ENCODE results near the gene LFNG.
"Not testable (repeated sequence)": the region's sequence is repeated elsewhere in the genome, so short reads cannot be mapped to it uniquely, and the experiment has no call there.

LFNG gene

GRCh38 chr7:2527505-2528467, 8.2 kb downstream of the LFNG start:
- DNase-seq (ENCODE audit: extremely low read depth in 1 of 2, low read depth in 1 of 2), result no peak

GRCh38 chr7:2528481-2529095, 9.0 kb downstream of the LFNG start:
- DNase-seq (ENCODE audit: extremely low read depth in 1 of 2, low read depth in 1 of 2), result no peak

- no peak for DNase-seq (ENCODE audit: extremely low read depth in 1 of 2, low read depth in 1 of 2)
Measured at GRCh38 chr7:2529161-2530070, 9.8 kb downstream of the LFNG start.

GRCh38 chr7:2530071-2530987, 10.8 kb downstream of the LFNG start:
- peak; percentile 66 to 75 for DNase-seq (ENCODE audit: extremely low read depth in 1 of 2, low read depth in 1 of 2)

- DNase-seq (ENCODE audit: extremely low read depth in 1 of 2, low read depth in 1 of 2), result not testable (repeated sequence)
Measured at GRCh38 chr7:2530994-2531795, 11.6 kb downstream of the LFNG start.

- not testable (repeated sequence) for DNase-seq (ENCODE audit: extremely low read depth in 1 of 2, low read depth in 1 of 2)
Measured at GRCh38 chr7:2531796-2532110, 12.2 kb downstream of the LFNG start.

- not testable (repeated sequence) for DNase-seq (ENCODE audit: extremely low read depth in 1 of 2, low read depth in 1 of 2)
Measured at GRCh38 chr7:2532199-2532772, 12.7 kb downstream of the LFNG start.

GRCh38 chr7:2532816-2533215, 13.2 kb downstream of the LFNG start:
- DNase-seq (ENCODE audit: extremely low read depth in 1 of 2, low read depth in 1 of 2), result not testable (repeated sequence)

- DNase-seq (ENCODE audit: extremely low read depth in 1 of 2, low read depth in 1 of 2), result not testable (repeated sequence)
Measured at GRCh38 chr7:2533566-2533965, 14.0 kb downstream of the LFNG start.

- not testable (repeated sequence) for DNase-seq (ENCODE audit: extremely low read depth in 1 of 2, low read depth in 1 of 2)
Measured at GRCh38 chr7:2534214-2534613, 14.6 kb downstream of the LFNG start.

GRCh38 chr7:2535872-2536627, 16.5 kb downstream of the LFNG start:
- not testable (repeated sequence) for DNase-seq (ENCODE audit: extremely low read depth in 1 of 2, low read depth in 1 of 2)

GRCh38 chr7:2537981-2538851, 18.6 kb downstream of the LFNG start:
- DNase-seq (ENCODE audit: extremely low read depth in 1 of 2, low read depth in 1 of 2), result no peak

- DNase-seq (ENCODE audit: extremely low read depth in 1 of 2, low read depth in 1 of 2), result no peak
Measured at GRCh38 chr7:2539031-2539911, 19.7 kb downstream of the LFNG start.

- DNase-seq (ENCODE audit: extremely low read depth in 1 of 2, low read depth in 1 of 2), result no peak
Measured at GRCh38 chr7:2540133-2540532, 20.6 kb downstream of the LFNG start.

- DNase-seq (ENCODE audit: extremely low read depth in 1 of 2, low read depth in 1 of 2), result no peak
Measured at GRCh38 chr7:2540641-2541051, 21.1 kb downstream of the LFNG start.

GRCh38 chr7:2541291-2542010, 21.9 kb downstream of the LFNG start:
- no peak for DNase-seq (ENCODE audit: extremely low read depth in 1 of 2, low read depth in 1 of 2)
